NB4 (cell line): ENCODE measurements around the gene TAPT1.
"Not testable (repeated sequence)": the region's sequence is repeated elsewhere in the genome, so short reads cannot be mapped to it uniquely, and the experiment has no call there.

ENCODE experiments used
- CTCF ChIP-seq: IDR thresholded peaks from one replicate; pipeline ENCODE4 v1.5.1; 2012; ENCODE audit warnings: low read depth, low read length
- MAX ChIP-seq: IDR thresholded peaks from 2 replicates; pipeline ENCODE4 v1.6.1; 2011; ENCODE audit warnings: low read depth, low read length
- MYC ChIP-seq: IDR thresholded peaks from 2 replicates; pipeline ENCODE4 v1.6.1; 2011; ENCODE audit warnings: low read depth, low read length
- POLR2A ChIP-seq: IDR thresholded peaks from 2 replicates; pipeline ENCODE4 v1.6.1; 2011; ENCODE audit warnings: mild to moderate bottlenecking; ENCODE audit not compliant: insufficient read length; ENCODE audit errors: extremely low read depth

DNA sequence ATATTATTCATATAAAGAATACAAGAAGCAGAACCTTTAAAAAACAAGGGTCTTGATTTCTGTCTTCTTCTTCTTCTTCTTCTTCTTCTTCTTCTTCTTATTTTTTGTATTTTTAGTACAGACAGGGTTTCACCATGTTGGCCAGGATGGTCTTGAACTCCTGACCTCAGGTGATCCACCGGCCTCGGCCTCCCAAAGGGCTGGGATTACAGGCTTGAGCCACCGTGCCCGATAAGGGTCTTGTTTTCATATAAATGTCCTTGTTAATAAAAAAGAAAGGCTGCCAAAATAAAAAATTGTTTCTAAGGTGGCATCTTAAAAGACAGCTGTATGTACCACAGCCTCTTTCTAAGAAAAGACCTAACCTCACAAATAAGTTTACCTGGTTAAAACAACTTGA lies 31.5 kb downstream of the TAPT1 start:
- TF ChIP-seq POLR2A, CTCF, MYC, MAX: not testable (repeated sequence)
